HepG2 (cell line): Measurements from ENCODE around the gene TCF23. TPM values are rescaled to one million over a fixed set of nuclear protein-coding genes. Genes with fewer than 3 reads are reported as not detected.

Experiments used
- ATAC-seq: fragments of 200-7000 bp; cut with Tn5 transposase; 3 replicates; pipeline ENCODE4 v1.9.1; 2020; ENCODE audit warnings: mild to moderate bottlenecking, moderate library complexity
- BruUV-seq: library from RNA; stranded (reverse); fragments of 400-500 nt; replicated peaks from 2 replicates; lab custom pipeline; 2021; lab: Mats Ljungman, UMichigan
- CTCF ChIA-PET: fragments of 300-600 bp; formaldehyde crosslinking; extraction: SDS; loops from one replicate; lab custom pipeline; 2021; ENCODE audit warnings: low total read pairs, inconsistent platforms, low intra/inter-chr PET ratio; lab: Yijun Ruan, JAX
- POLR2A ChIA-PET: fragments of 350-600 bp; sonication (Branson Sonifier 250); formaldehyde crosslinking; loops from one replicate; lab custom pipeline; 2020; ENCODE audit warnings: antibody characterized with exemption, inconsistent platforms; lab: Yijun Ruan, JAX
- DNase-seq: peaks from one replicate; pipeline ENCODE4 v3.0.0-alpha.2; 2015; ENCODE audit warnings: low spot score
- FAIRE-seq: peaks from 3 replicates; lab custom pipeline; 2011; peaks lifted over from hg19 to GRCh38; lab: Jason Lieb, UNC
- H2AFZ ChIP-seq: one replicate; pipeline ENCODE4 v1.6.1; 2011; ENCODE audit warnings: low read length, inconsistent platforms
- H3K27ac ChIP-seq: fragments of 300-600 bp; 3 replicates; pipeline ENCODE4 v1.8.0; 2011; ENCODE audit warnings: mixed run types, mild to moderate bottlenecking, mixed read lengths, low read length, inconsistent platforms; ENCODE audit not compliant: insufficient read depth; ENCODE audit errors: extremely low read length
- H3K27me3 ChIP-seq, 2 experiments: fragments of 200-600 bp in 1 of 2; 2 replicates in 1 of 2; 3 replicates in 1 of 2; pipeline versions ENCODE4 v1.6.0 to v1.8.0; 2011; ENCODE audit warnings: low read length in 2 of 2, mild to moderate bottlenecking in 2 of 2, moderate library complexity in 2 of 2, inconsistent platforms in 1 of 2; ENCODE audit not compliant: insufficient read depth in 2 of 2, control insufficient read depth in 1 of 2
- H3K36me3 ChIP-seq, 2 experiments: fragments of 200-600 bp in 1 of 2; replicated peaks in 1 of 2; 2 replicates in 1 of 2; 3 replicates in 1 of 2; pipeline versions ENCODE4 v1.5.1 to v1.8.0; 2011; ENCODE audit warnings: low read length in 2 of 2, inconsistent platforms in 1 of 2; ENCODE audit not compliant: insufficient read depth in 2 of 2, control insufficient read depth in 1 of 2
- H3K4me1 ChIP-seq: 2 replicates; pipeline ENCODE4 v1.5.1; 2012; ENCODE audit warnings: low read length, inconsistent platforms; ENCODE audit not compliant: insufficient read depth
- H3K4me2 ChIP-seq: 2 replicates; pipeline ENCODE4 v1.6.0; 2011; ENCODE audit warnings: low read depth, low read length, inconsistent platforms
- H3K4me3 ChIP-seq, 3 experiments: fragments of 200-600 bp in 1 of 3; sonication (generic), shearing (Covaris generic) in 1 of 3; replicated peaks in 1 of 3; 2 replicates each; pipeline ENCODE4 v1.5.1; 2011 to 2016; ENCODE audit warnings: low read length in 3 of 3, inconsistent platforms in 2 of 3, low read depth in 2 of 3, mild to moderate bottlenecking in 2 of 3, control low read depth in 1 of 3, mixed read lengths in 1 of 3; ENCODE audit not compliant: insufficient read depth in 1 of 3
- H3K79me2 ChIP-seq: one replicate; pipeline ENCODE4 v1.6.1; 2011; ENCODE audit warnings: low read length, inconsistent platforms; ENCODE audit not compliant: insufficient read depth
- H3K9ac ChIP-seq: 2 replicates; pipeline ENCODE4 v1.6.0; 2011; ENCODE audit warnings: mild to moderate bottlenecking, low read depth, low read length, inconsistent platforms; ENCODE audit not compliant: insufficient read depth
- H3K9me3 ChIP-seq: 2 replicates; pipeline ENCODE4 v1.5.1; 2012; ENCODE audit warnings: mild to moderate bottlenecking, low read length
- H4K20me1 ChIP-seq: 2 replicates; pipeline ENCODE4 v1.6.0; 2011; ENCODE audit warnings: inconsistent platforms, mild to moderate bottlenecking, low read length, moderate library complexity; ENCODE audit not compliant: insufficient read depth
- HCFC1 ChIP-seq: fragments of 150-350 bp; IDR thresholded peaks from 2 replicates; pipeline ENCODE4 v1.6.1; 2014; ENCODE audit warnings: low read depth, low read length
- HOXA9 ChIP-seq: sonication (generic); formaldehyde crosslinking; IDR thresholded peaks from 2 replicates; pipeline ENCODE4 v1.8.1; 2022; ENCODE audit warnings: missing genetic modification reagents, mild to moderate bottlenecking, moderate library complexity, borderline replicate concordance
- NONO ChIP-seq, 2 experiments: fragments of 450-650 bp in 1 of 2; sonication (generic) in 1 of 2; formaldehyde crosslinking in 1 of 2; IDR thresholded peaks in 1 of 2; conservative IDR thresholded peaks in 1 of 2; 2 replicates each; pipeline versions ENCODE4 v1.6.1 to v1.8.0; 2017 to 2022; ENCODE audit warnings: mild to moderate bottlenecking in 1 of 2, missing genetic modification reagents in 1 of 2, moderate library complexity in 1 of 2
- POLR2A ChIP-seq, 2 experiments: IDR thresholded peaks; 2 replicates each; pipeline ENCODE4 v1.6.1; 2011; ENCODE audit warnings: low read depth in 2 of 2, low read length in 2 of 2, mild to moderate bottlenecking in 1 of 2, moderate library complexity in 1 of 2; ENCODE audit not compliant: insufficient read depth in 1 of 2
- ZFP90 ChIP-seq: sonication (generic); formaldehyde crosslinking; IDR thresholded peaks from 2 replicates; pipeline ENCODE4 v1.8.0; 2022; ENCODE audit warnings: missing genetic modification reagents, mild to moderate bottlenecking, inconsistent platforms, borderline replicate concordance
- WGBS: methylation state at CpG from one replicate; pipeline ENCODE4 v1.1.6; 2017; ENCODE audit warnings: low lambda C conversion rate; 5-methylcytosine and 5-hydroxymethylcytosine counted together
- in situ Hi-C: cut with HindIII; loops from 2 replicates; pipeline ENCODE4 v1.10.0; 2017; ENCODE audit warnings: low pct_unique_long_range_greater_than_20kb; ENCODE audit not compliant: extremely low pct_ligation_motif_present
- intact Hi-C: fragments of 100-400 bp; cut with micrococcal nuclease; formaldehyde crosslinking; loops from one replicate; pipeline ENCODE4 v1.10.0; 2022; ENCODE audit not compliant: unreplicated experiment
- polyA plus RNA-seq, 8 experiments: library from polyadenylated mRNA; depleted of rRNA in 3 of 8; stranded (reverse) in 7 of 8; unstranded in 1 of 8; fragments of >200 nt; fragmentation: Illumina TruSeq in 4 of 8; extraction: Trizol in 4 of 8; gene quantifications; 2 replicates each; pipeline versions ENCODE4 v1.2.1 to v1.2.3, GENCODE V29; 2011 to 2016; ENCODE audit warnings: low read depth in 4 of 8, missing spikeins in 1 of 8, mixed read lengths in 1 of 8; ENCODE audit not compliant: insufficient read depth in 1 of 8
- total RNA-seq, 5 experiments: library from RNA; depleted of rRNA; stranded (reverse); fragments of >200 nt; fragmentation: Illumina TruSeq; extraction: Trizol; gene quantifications; 2 replicates each; pipeline ENCODE4 v1.2.3, GENCODE V29; 2016; ENCODE audit warnings: low read depth in 1 of 5
- TF ChIP-seq, protein P1 (sequence below): IDR thresholded peaks from 2 replicates; pipeline ENCODE4 v1.6.1; 2016; ENCODE audit warnings: mild to moderate bottlenecking

TCF23 gene
- total and polyA plus RNA-seq, 2 of the 13 experiments (the other 11 are each of a cell fraction or from before 2014, with no cell fraction given): 0.02 to 1.4 TPM

DNA sequence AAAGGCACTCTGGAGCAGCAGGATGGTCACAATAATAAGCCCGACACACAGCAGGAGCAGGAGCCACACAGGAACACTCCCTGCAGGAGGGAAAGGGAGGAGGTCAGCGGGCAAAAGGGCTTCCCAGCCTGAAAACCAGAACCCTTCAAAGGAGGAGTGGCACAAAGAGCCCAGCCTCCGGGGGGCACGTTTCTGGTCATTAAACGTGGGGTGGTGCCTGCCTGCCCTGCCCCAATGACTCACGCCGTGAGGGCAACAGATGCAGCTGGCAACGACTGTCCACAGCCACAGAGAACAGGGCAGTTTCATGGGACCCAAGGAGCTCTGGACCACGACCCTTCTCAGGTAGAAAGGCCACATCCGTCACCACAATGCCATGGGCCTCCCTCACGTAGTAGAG, 17.4 kb upstream of the TCF23 start:
- CTCF ChIA-PET: no interaction called here

More for the DNA sequence above, 17.4 kb upstream of the TCF23 start:
- no peak for ATAC-seq
- DNase-seq: no peak
- WGBS: 99% methylated on average over 11 of the region's 11 CpGs
- Histone ChIP-seq H3K79me2 (peaks cover 22% of the 10 kb centered on the region), H3K27ac (no peak overlapping the region), H4K20me1 (no peaks in the 10 kb centered on the region; the same call in 1 of the 2 replicates), H2AFZ (no peak overlapping the region), H3K9me3 (no peaks in the 10 kb centered on the region), H3K4me2 (peak overlapping the region; percentile 96; the same call in 1 of the 2 replicates), H3K4me3 (no peak overlapping the region), H3K9ac (no peak overlapping the region), H3K4me1 (peaks cover 45% of the 10 kb centered on the region), H3K27me3 (no peaks in the 10 kb centered on the region; a peak in 1 of 5 replicates), H3K36me3 (peaks cover 20 to 34% of the 10 kb centered on the region in 2 experiments)
- intact Hi-C loops (no loop called here), in situ Hi-C loops (no loop called here)
- no TSS peak for BruUV-seq
- FAIRE-seq: no peak
- TF ChIP-seq POLR2A (IDR thresholded peaks at IDR 0.05; ENCODE audit: insufficient read depth in 1 of 2, low read depth in 2 of 2, low read length in 2 of 2): peak in 1 of 2 experiments; percentile 47; a peak in 2 of 4 replicates
- TF ChIP-seq NONO (IDR thresholded peaks at IDR 0.05): no peak
- peak; percentile 29; the same call in 1 of the 2 replicates for TF ChIP-seq NONO (CRISPR knock-in tag; conservative IDR thresholded peaks at IDR 0.05)
- 0 out of 2 replicates have a peak, but pooled peaks have one; percentile 32 for TF ChIP-seq HOXA9 (CRISPR knock-in tag)
- TF ChIP-seq, protein P1, sequence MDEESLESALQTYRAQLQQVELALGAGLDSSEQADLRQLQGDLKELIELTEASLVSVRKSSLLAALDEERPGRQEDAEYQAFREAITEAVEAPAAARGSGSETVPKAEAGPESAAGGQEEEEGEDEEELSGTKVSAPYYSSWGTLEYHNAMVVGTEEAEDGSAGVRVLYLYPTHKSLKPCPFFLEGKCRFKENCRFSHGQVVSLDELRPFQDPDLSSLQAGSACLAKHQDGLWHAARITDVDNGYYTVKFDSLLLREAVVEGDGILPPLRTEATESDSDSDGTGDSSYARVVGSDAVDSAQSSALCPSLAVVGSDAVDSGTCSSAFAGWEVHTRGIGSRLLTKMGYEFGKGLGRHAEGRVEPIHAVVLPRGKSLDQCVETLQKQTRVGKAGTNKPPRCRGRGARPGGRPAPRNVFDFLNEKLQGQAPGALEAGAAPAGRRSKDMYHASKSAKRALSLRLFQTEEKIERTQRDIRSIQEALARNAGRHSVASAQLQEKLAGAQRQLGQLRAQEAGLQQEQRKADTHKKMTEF (CRISPR knock-in tag): no peak
- no peak for TF ChIP-seq ZFP90 (CRISPR knock-in tag)
- TF ChIP-seq HCFC1: no peak
- POLR2A ChIA-PET: interaction anchor here (1.3 to 3.6 kb wide), 4 partner anchors 7 to 51 kb away, joined by 3 to 76 read pairs (median 19); partner anchors contain the start of genes ABHD1 and TCF23
